Spleen (tissue), 11 donors: Measurements from ENCODE around the gene COL11A1. TPM values are rescaled to one million over a fixed set of nuclear protein-coding genes. Genes with fewer than 3 reads are reported as not detected.

Experiments used
- DNase-seq: peaks from one replicate; pipeline ENCODE4 v3.0.0-alpha.2; 2020
- H3K27ac ChIP-seq, 8 donors: fragments of 200-600 bp; sonication (generic) in 7 of 8; 1 replicate in 4 of 8; 2 replicates in 4 of 8; pipeline versions ENCODE4 v1.5.0 to v1.8.0; 2016 to 2021; ENCODE audit warnings: inconsistent platforms in 4 of 8, mild to moderate bottlenecking in 4 of 8, moderate library complexity in 1 of 8
- H3K27me3 ChIP-seq, 7 donors: fragments of 200-600 bp; sonication (generic) in 6 of 7; replicated peaks in 1 of 7; 1 replicate in 4 of 7; 2 replicates in 3 of 7; pipeline versions ENCODE4 v1.5.0 to v1.8.0; 2016 to 2021; ENCODE audit warnings: inconsistent platforms in 3 of 7, mild to moderate bottlenecking in 1 of 7
- H3K36me3 ChIP-seq, 6 donors: fragments of 200-600 bp; sonication (generic) in 5 of 6; 1 replicate in 4 of 6; 2 replicates in 2 of 6; pipeline versions ENCODE4 v1.5.0 to v1.8.0; 2016 to 2021; ENCODE audit warnings: inconsistent platforms in 2 of 6
- H3K4me1 ChIP-seq, 6 donors: fragments of 200-600 bp; sonication (generic) in 5 of 6; 1 replicate in 3 of 6; 2 replicates in 3 of 6; pipeline versions ENCODE4 v1.5.0 to v1.8.0; 2016 to 2021; ENCODE audit warnings: inconsistent platforms in 3 of 6
- H3K4me3 ChIP-seq, 8 donors: fragments of 200-600 bp; sonication (generic) in 7 of 8; 1 replicate in 4 of 8; 2 replicates in 4 of 8; pipeline versions ENCODE4 v1.5.0 to v1.8.0; 2016 to 2021; ENCODE audit warnings: inconsistent platforms in 4 of 8, mild to moderate bottlenecking in 4 of 8, moderate library complexity in 2 of 8
- H3K9me3 ChIP-seq, 8 donors: fragments of 200-600 bp; sonication (generic) in 7 of 8; 1 replicate in 4 of 8; 2 replicates in 4 of 8; pipeline versions ENCODE4 v1.5.0 to v1.8.0; 2016 to 2021; ENCODE audit warnings: inconsistent platforms in 4 of 8
- CTCF ChIP-seq, 11 experiments: fragments of 200-600 bp in 7 of 11; fragments of 450-650 bp in 4 of 11; sonication (generic) in 4 of 11; IDR thresholded peaks in 8 of 11; conservative IDR thresholded peaks in 3 of 11; 1 replicate in 7 of 11; 2 replicates in 4 of 11; pipeline versions ENCODE4 v1.4.0 to v1.8.0; 2016 to 2021; ENCODE audit warnings: antibody characterized with exemption in 11 of 11, inconsistent platforms in 4 of 11, mild to moderate bottlenecking in 1 of 11
- POLR2A ChIP-seq, 3 donors: fragments of 450-650 bp; IDR thresholded peaks; one replicate each; pipeline ENCODE4 v1.5.1; 2017; ENCODE audit warnings: antibody characterized with exemption in 3 of 3, mild to moderate bottlenecking in 1 of 3
- POLR2AphosphoS5 ChIP-seq, 3 donors: sonication (generic); formaldehyde crosslinking; IDR thresholded peaks; one replicate each; pipeline ENCODE4 v1.5.1; 2017; ENCODE audit warnings: antibody characterized with exemption in 3 of 3
- WGBS, 5 donors: extraction: QIAGEN DNeasy Blood & Tissue Kit in 3 of 5; methylation state at CpG; one replicate each; pipeline versions ENCODE4 v1.1.5 to v1.1.7; 2013 to 2018; 5-methylcytosine and 5-hydroxymethylcytosine counted together
- intact Hi-C: fragments of 100-400 bp; cut with DNase I; formaldehyde crosslinking; loops from one replicate; pipeline ENCODE4 v1.15.0; 2023; ENCODE audit warnings: low total_unique reads
- polyA plus RNA-seq, 3 donors: library from polyadenylated mRNA; stranded (reverse); fragments of 200-250 nt; gene quantifications; one replicate each; pipeline ENCODE4 v1.2.1, GENCODE V29; 2013
- total RNA-seq, 7 donors: library from RNA; depleted of rRNA in 3 of 7; stranded (reverse); fragments of >200 nt in 3 of 7; fragmentation: NEBNext Ultra II Directional in 4 of 7; extraction: Animal tissue kit (Norgen Biotek cat#: 25700) in 4 of 7; gene quantifications; one replicate each; pipeline versions ENCODE4 v1.1.0 to v1.2.1, GENCODE V29; 2016 to 2021
- donor health status: healthy with polysubstance abuse.
- donor health status: DM: no; HTN: no; CAD: no; lungs with moderate emphysema.
- donor health status: DM: no; HTN: no; CAD: no.
- donor health status: Bipolar disorder and iron deficiency.
- donor health status: healthy.
- donor health status: DM: no; HTN: no; CAD: no.
- donor health status: DM: yes; HTN: yes; CAD: no.

The COL11A1 gene
- total and polyA plus RNA-seq, 10 donors, result 0.02 to 11.1 (median 0.83) TPM; not detected in 1

GRCh38 chr1:103024051-103024450 is 84.3 kb downstream of the COL11A1 start:
- no peaks in the 10 kb centered on the region for H3K27me3 ChIP-seq
- H3K4me1 ChIP-seq, result no peaks in the 10 kb centered on the region
- no peak for TF ChIP-seq POLR2A (IDR thresholded peaks at IDR 0.05)
- no peak for TF ChIP-seq POLR2AphosphoS5 (IDR thresholded peaks at IDR 0.05)
- no peak for TF ChIP-seq CTCF (IDR thresholded peaks at IDR 0.05 in 8 of 11, conservative IDR thresholded peaks at IDR 0.05 in 3 of 11)
- DNase-seq, result no peak
- intact Hi-C loops, result no loop called here
- H3K9me3 ChIP-seq, result peaks cover 0 to 4% (median 0%) of the 10 kb centered on the region in 8 donors
- 43 to 69% (median 55%) methylated on average over 1 of the region's 1 CpG for WGBS, 5 donors
- no peak overlapping the region for H3K4me3 ChIP-seq
- no peak overlapping the region for H3K27ac ChIP-seq
- H3K36me3 ChIP-seq, result no peaks in the 10 kb centered on the region

- Histone ChIP-seq H3K4me1 (no peaks in the 10 kb centered on the region), H3K4me3 (no peak overlapping the region), H3K27ac (no peak overlapping the region), H3K36me3 (no peaks in the 10 kb centered on the region), H3K9me3 (no peaks in the 10 kb centered on the region), H3K27me3 (no peaks in the 10 kb centered on the region)
- DNase-seq, result no peak
- TF ChIP-seq POLR2AphosphoS5 (IDR thresholded peaks at IDR 0.05), result no peak
- no peak for TF ChIP-seq POLR2A (IDR thresholded peaks at IDR 0.05)
- no peak for TF ChIP-seq CTCF (IDR thresholded peaks at IDR 0.05 in 8 of 11, conservative IDR thresholded peaks at IDR 0.05 in 3 of 11)
- intact Hi-C loops, result no loop called here
- 76 to 85% (median 81%) methylated on average over 3 of the region's 3 CpGs for WGBS, 5 donors
Observed at GRCh38 chr1:103002005-103002404, 106.3 kb downstream of the COL11A1 start.

- Histone ChIP-seq H3K27me3 (no peaks in the 10 kb centered on the region), H3K9me3 (no peaks in the 10 kb centered on the region), H3K36me3 (no peaks in the 10 kb centered on the region), H3K4me3 (no peak overlapping the region), H3K27ac (no peak overlapping the region), H3K4me1 (no peaks in the 10 kb centered on the region)
- intact Hi-C loops, result no loop called here
- no peak for DNase-seq
- 79 to 88% (median 84%) methylated on average over 6 of the region's 6 CpGs for WGBS, 5 donors
- TF ChIP-seq POLR2AphosphoS5 (IDR thresholded peaks at IDR 0.05) (no peak), POLR2A (IDR thresholded peaks at IDR 0.05) (no peak), CTCF (IDR thresholded peaks at IDR 0.05 in 8 of 11, conservative IDR thresholded peaks at IDR 0.05 in 3 of 11) (no peak)
Observed at GRCh38 chr1:102978874-102979273, 129.4 kb downstream of the COL11A1 start.

- intact Hi-C loops, result no loop called here
- TF ChIP-seq POLR2A (IDR thresholded peaks at IDR 0.05) (no peak), CTCF (IDR thresholded peaks at IDR 0.05 in 8 of 11, conservative IDR thresholded peaks at IDR 0.05 in 3 of 11) (no peak), POLR2AphosphoS5 (IDR thresholded peaks at IDR 0.05) (no peak)
- no peak overlapping the region for H3K27ac ChIP-seq
- no peaks in the 10 kb centered on the region for H3K36me3 ChIP-seq
- no peak for DNase-seq
- no peaks in the 10 kb centered on the region for H3K27me3 ChIP-seq
- no peaks in the 10 kb centered on the region for H3K4me1 ChIP-seq
- no peaks in the 10 kb centered on the region for H3K9me3 ChIP-seq
- H3K4me3 ChIP-seq, result no peak overlapping the region
Observed at GRCh38 chr1:102977292-102977691, 131.0 kb downstream of the COL11A1 start.
